Measurements from ENCODE around the gene AP4M1.
"Not testable (repeated sequence)": the region's sequence is repeated elsewhere in the genome, so short reads cannot be mapped to it uniquely, and the experiment has no call there.

The AP4M1 gene

GRCh38 chr7:100107890-100108289 lies 6.4 kb downstream of the AP4M1 start:
- no peak for DNase-seq (ENCODE audit: low spot score)

- DNase-seq (ENCODE audit: low spot score), result no peak
These were observed 8.2 kb downstream of the AP4M1 start for GRCh38 chr7:100109521-100110163.

DNA sequence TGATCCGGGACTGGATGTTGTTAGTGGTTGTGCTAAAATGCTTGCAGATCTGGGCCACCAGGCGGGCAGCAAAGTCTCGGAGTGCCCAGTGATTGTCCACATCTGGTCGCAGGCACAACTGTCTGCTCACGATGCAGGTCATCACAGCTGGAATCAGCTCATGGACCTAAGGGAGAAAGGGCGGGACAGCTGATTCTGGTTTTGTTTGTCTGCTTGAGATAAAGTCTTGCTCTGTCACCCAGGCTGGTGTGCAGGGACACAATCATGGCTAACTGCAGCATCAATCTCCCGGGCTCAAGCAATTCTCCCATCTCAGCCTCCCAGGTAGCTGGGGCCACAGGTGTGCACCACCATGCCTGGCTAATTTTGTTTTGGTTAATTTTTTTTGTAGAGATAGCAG lies 9.7 kb downstream of the AP4M1 start:
- no peak for DNase-seq (ENCODE audit: low spot score)

GRCh38 chr7:100111914-100112313 lies 10.5 kb downstream of the AP4M1 start:
- DNase-seq (ENCODE audit: low spot score), result no peak

GRCh38 chr7:100115026-100115425 lies 13.6 kb downstream of the AP4M1 start:
- no peak for DNase-seq (ENCODE audit: low spot score)

- no peak for DNase-seq (ENCODE audit: low spot score)
These were observed 17.1 kb downstream of the AP4M1 start for GRCh38 chr7:100118388-100119071.

- DNase-seq (ENCODE audit: low spot score), result peak; percentile 97
These were observed 17.9 kb downstream of the AP4M1 start, which contains the start of the genes CNPY4 and TAF6 for GRCh38 chr7:100119072-100119969. Gene CNPY4 (plus strand): TSS chr7:100119634. CDS start chr7:100119745, 111 bp downstream. Gene TAF6 (minus strand): TSS chr7:100119358. CDS start chr7:100114209, 5,149 bp downstream.

DNA sequence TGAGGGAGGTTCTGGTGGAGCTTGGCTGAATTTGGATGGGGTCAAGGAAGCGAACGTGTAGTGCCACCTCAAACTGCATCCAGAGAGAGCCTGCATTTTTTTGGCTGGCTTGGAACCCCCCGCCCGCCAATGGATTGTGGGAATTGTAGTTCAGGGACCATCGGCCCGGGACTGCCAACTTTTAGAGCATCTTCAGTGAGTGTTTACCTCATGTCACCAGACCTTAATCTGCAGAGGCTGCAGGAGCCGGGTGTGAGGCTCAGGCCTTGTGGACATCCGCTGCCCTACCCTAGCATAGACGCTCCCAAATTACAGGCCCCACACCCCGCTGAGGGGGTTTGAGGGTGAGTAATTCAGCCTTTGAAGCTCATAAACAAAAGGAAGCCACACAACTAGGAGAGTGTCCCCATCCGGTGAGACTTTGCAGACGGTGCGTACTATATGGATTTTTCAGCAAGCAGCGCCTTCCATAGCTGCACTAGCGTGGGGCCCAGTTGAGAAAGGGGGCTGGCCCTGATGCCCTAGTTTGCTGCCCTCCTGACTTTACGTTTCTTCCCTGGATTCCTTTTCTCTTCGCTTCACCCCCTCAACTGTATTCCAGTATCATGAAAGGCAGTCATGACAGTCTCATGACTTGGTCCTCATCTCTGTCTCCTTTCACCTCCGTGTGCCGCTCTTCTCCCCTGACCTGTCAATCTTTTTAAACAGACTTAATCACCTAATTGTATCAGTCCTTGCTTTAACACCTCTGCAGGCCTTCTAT lies 18.7 kb downstream of the AP4M1 start:
- DNase-seq (ENCODE audit: low spot score), result peak; percentile 79

DNA sequence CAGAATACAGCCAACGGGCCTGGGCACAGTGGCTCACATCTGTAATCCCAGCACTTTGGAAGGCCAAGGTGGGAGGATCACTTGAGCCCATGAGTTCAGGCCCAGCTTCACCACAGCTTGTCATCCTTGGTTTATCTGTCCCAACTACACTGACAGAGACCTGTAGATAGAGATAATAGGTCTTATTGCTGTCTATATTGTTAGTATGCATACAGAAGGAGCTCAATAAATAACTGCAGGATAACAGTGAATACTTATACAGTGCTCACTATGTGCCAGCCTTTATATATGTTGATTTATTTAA lies 19.2 kb downstream of the AP4M1 start:
- DNase-seq (ENCODE audit: low spot score), result no peak

DNA sequence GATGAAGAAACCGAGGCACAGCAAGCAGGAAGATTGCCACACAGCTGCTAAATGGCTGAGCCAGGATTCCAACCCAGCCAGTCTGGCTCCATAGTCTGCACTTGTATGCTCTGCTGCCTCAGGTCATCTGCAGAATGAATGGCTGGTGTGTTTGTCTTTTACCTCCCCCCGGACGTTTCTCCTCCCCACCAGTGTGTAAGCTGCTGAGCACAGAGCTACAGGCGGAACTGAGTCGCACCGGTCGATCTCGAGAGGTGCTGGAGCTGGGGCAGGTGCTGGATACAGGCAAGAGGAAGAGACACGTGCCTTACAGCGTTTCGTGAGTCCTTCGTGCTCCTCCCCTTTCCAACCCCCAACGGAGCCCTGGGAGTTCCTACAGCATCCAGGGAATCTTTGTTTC lies 20.6 kb downstream of the AP4M1 start:
- DNase-seq (ENCODE audit: low spot score), result no peak

DNA sequence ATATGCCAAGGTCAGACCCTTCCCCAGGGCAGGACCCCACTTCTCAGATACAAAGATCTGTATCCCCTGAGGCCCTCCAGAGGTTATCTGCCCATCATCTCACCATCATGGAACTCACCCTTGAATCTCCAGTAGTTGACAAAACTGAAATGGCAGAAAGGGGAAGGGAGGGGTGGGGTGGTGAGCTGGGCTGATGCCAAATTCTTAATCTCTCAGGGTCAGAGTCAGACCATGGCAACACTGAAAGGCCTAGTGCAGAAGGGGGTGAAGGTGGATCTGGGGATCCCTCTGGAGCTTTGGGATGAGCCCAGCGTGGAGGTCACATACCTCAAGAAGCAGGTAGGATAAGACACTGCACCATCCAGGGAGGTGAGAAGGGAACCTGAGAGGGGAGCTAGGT lies 21.1 kb downstream of the AP4M1 start:
- DNase-seq (ENCODE audit: low spot score), result no peak

DNA sequence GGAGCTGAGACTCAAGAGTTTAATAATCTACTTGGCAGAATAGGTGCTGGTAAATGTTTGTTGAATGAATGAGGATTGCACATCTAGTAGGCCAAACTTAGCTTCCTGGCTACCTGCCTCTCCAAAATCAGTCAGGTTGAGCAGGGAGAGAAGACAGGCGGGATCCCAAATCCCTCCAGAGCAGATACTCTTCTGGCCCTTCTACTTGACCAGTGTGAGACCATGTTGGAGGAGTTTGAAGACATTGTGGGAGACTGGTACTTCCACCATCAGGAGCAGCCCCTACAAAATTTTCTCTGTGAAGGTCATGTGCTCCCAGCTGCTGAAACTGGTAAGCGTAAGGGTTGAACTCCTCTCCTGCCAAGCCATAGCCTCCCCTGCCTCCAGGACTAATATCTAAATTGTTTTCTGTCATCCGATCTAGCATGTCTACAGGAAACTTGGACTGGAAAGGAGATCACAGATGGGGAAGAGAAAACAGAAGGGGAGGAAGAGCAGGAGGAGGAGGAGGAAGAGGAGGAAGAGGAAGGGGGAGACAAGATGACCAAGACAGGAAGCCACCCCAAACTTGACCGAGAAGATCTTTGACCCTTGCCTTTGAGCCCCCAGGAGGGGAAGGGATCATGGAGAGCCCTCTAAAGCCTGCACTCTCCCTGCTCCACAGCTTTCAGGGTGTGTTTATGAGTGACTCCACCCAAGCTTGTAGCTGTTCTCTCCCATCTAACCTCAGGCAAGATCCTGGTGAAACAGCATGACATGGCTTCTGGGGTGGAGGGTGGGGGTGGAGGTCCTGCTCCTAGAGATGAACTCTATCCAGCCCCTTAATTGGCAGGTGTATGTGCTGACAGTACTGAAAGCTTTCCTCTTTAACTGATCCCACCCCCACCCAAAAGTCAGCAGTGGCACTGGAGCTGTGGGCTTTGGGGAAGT lies 23.1 kb downstream of the AP4M1 start:
- no peak for DNase-seq (ENCODE audit: low spot score)

- no peak for DNase-seq (ENCODE audit: low spot score)
These were observed 24.9 kb downstream of the AP4M1 start for GRCh38 chr7:100126239-100126930.

DNA sequence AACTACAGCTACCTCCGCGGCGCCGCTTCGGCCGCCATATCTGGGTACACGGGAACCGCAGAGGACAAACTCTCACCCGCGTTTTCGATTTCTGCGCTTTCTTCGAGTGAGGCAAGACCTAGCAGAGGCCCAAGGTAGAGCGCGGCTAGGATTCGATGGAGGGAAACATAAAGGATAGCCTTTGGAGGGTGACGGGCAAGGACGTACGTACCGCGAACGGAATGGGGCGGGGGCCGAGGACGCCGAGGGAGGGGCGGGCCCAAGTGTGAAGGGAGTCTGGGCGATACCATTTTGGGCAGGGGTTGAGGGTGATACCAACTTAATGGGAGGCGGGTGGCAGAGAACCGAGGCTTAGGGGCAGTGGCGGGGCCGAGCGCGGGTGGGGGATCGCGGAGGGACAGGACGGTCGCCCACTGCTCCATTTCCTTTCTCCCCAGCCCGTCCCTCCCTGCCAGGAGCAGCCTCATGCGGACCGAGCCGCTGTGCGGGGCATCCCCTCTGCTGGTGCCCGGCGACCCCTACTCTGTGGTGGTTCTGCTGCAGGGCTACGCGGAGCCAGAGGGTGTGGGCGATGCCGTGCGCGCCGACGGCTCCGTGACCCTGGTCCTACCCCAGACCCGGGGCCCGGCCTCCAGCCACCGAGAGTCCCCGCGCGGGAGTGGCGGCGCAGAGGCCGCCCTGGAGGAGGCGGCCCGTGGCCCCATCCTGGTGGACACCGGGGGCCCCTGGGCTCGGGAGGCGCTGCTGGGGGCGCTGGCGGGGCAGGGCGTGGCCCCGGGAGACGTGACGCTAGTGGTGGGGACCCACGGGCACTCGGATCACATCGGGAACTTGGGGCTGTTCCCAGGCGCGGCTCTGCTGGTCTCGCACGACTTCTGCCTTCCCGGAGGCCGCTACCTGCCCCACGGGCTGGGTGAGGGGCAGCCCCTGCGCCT lies 25.8 kb downstream of the AP4M1 start, which contains the start of gene MBLAC1:
Gene MBLAC1, plus strand, starts transcription at position 37 of the 935 bp plus-strand sequence. Its CDS starts 429 bp downstream, at position 466.
- peak; percentile 94 for DNase-seq (ENCODE audit: low spot score)

GRCh38 chr7:100127866-100128636 lies 26.6 kb downstream of the AP4M1 start:
- DNase-seq (ENCODE audit: low spot score), result peak; percentile 16

DNA sequence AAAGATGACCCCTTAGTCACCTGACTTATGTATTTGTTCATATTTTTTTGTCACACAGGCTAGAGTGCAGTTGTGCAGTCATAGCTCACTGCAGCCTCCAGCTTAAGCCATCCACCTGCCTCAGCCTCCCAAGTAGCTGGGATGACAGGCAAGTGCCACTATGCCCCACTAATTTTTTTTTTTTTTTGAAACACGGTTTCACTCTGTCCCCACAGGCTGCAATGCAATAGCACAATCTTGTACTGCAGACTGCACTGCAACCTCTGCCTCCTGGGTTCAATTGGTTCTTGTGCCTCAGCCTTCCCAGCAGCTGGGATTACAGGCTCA lies 27.2 kb downstream of the AP4M1 start:
- no peak for DNase-seq (ENCODE audit: low spot score)

DNA sequence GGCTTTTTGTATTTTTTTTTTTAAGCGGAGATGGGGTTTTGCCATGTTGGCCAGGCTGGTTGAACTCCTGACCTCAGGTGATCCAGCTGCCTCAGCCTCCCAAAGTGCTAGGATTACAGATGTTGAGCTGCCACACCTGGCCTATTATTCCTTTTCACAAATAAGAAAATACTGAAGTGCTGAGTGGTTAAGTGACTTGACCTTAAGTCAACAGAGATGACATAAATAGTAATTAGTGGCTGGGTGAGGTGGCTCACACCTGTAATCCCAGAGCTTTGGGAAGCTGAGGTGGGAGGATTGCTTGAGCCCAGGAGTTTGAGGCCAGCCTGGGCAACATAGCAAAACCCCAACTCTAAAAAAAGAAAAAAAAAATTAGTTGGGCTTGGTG lies 28.8 kb downstream of the AP4M1 start:
- not testable (repeated sequence) for DNase-seq (ENCODE audit: low spot score)

Data from CD4-positive, alpha-beta T cell treated with Interleukin-15 for 4 hours (primary cell).